HG02610 (cell line): Measurements from ENCODE around the gene USH1C.

Experiments
- ATAC-seq: cut with Tn5 transposase; IDR thresholded peaks from one replicate; pipeline ENCODE4 v1.9.1; 2021; ENCODE audit warnings: mild to moderate bottlenecking, moderate library complexity; ENCODE audit not compliant: unreplicated experiment

USH1C gene

GRCh38 chr11:17550450-17551346 is 6.5 kb upstream of the USH1C start:
- no peak for ATAC-seq

- ATAC-seq = no peak
Observed at GRCh38 chr11:17548444-17548843, 4.2 kb upstream of the USH1C start.

- no peak for ATAC-seq
Observed at GRCh38 chr11:17547932-17548331, 3.7 kb upstream of the USH1C start.

GRCh38 chr11:17547051-17547577 is 2.9 kb upstream of the USH1C start, which contains the start of gene OTOG:
Gene OTOG (plus strand): TSS chr11:17547259. CDS start chr11:17547373, 114 bp downstream.
- no peak for ATAC-seq

- no peak for ATAC-seq
Observed at GRCh38 chr11:17546240-17546639, 2.0 kb upstream of the USH1C start.

- no peak for ATAC-seq
Observed at GRCh38 chr11:17543574-17544180, 539 bp downstream of the USH1C start.

GRCh38 chr11:17543041-17543440 is 1.2 kb downstream of the USH1C start:
- no peak for ATAC-seq

- no peak for ATAC-seq
Observed at GRCh38 chr11:17542249-17542648, 2.0 kb downstream of the USH1C start.

GRCh38 chr11:17541330-17541885 is 2.8 kb downstream of the USH1C start:
- ATAC-seq = no peak

- ATAC-seq = no peak
Observed at GRCh38 chr11:17540807-17541206, 3.4 kb downstream of the USH1C start.

- no peak for ATAC-seq
Observed at GRCh38 chr11:17538731-17539130, 5.5 kb downstream of the USH1C start.

GRCh38 chr11:17538054-17538453 is 6.2 kb downstream of the USH1C start:
- no peak for ATAC-seq

- ATAC-seq = no peak
Observed at GRCh38 chr11:17537261-17537660, 7.0 kb downstream of the USH1C start.

- no peak for ATAC-seq
Observed at GRCh38 chr11:17535488-17535887, 8.7 kb downstream of the USH1C start.

GRCh38 chr11:17533778-17534415 is 10.3 kb downstream of the USH1C start:
- no peak for ATAC-seq

GRCh38 chr11:17533341-17533740 is 10.9 kb downstream of the USH1C start:
- ATAC-seq = no peak

GRCh38 chr11:17532784-17533183 is 11.4 kb downstream of the USH1C start:
- no peak for ATAC-seq

- ATAC-seq = no peak
Observed at GRCh38 chr11:17531636-17532113, 12.5 kb downstream of the USH1C start.

GRCh38 chr11:17531071-17531600 is 13.1 kb downstream of the USH1C start:
- no peak for ATAC-seq

GRCh38 chr11:17529844-17530185 is 14.4 kb downstream of the USH1C start:
- no peak for ATAC-seq
